ENCODE measurements around the gene HNRNPC. TPM values are rescaled to one million over a fixed set of nuclear protein-coding genes. Genes with fewer than 3 reads are reported as not detected.

Gene HNRNPC
- total RNA-seq, 4 donors from 2014 or later = 192 to 343 (median 212) TPM

DNA sequence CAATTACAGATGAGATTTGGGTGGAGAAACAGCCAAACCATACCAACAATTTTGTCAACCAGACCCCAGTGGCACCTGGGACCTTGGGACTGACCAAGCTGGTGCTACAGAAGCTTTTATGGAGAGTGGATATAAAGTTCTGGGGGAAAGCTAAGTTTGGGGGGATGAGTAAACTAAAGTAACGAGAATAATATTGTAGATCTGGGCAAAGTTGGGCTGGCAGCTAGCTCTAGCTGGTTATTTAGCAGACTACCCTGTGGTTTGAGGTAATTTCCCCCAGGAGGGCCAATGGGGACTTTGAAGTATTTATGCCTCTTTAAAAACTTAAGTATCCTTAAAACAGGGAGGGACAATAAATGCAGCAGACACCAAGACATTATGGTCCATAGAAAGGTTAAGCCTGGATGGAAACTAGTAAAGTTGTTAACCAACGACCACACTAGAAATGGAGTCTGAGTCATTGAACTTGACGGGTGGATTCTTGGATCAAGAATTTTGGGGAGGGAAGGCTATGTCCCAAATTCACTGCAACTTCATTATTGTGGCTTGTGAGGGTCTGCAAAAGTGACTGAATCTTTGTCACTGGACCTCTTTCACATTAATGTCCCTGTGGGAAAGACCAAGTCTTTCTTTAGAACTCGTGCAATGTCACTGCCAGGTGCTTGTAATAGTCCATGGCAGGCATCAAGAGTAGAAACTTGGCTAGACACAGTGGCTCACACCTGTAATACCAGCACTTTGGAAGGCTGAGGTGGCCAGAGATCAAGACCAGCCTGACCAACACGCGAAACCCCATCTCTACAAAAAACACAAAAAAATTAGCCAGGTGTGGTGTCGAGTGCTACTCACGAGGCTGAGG lies 64.8 kb downstream of the HNRNPC start:
- Histone ChIP-seq H3K9me3 (no peaks in the 10 kb centered on the region), H3K36me3 (peaks cover 0 to 28% (median 4%) of the 10 kb centered on the region in 4 donors), H3K27me3 (no peaks in the 10 kb centered on the region), H3K4me1 (no peaks in the 10 kb centered on the region), H3K27ac (no peak overlapping the region), H3K4me3 (no peak overlapping the region)
- TF ChIP-seq EP300 (IDR thresholded peaks at IDR 0.05; ENCODE audit: low read depth) = no peak
- TF ChIP-seq CTCF (IDR thresholded peaks at IDR 0.05) = no peak
- no peak for TF ChIP-seq POLR2AphosphoS5 (IDR thresholded peaks at IDR 0.05)
- TF ChIP-seq POLR2A (IDR thresholded peaks at IDR 0.05) = no peak
- no peak for DNase-seq
- WGBS, 2 donors (ENCODE audit: low coverage in 1 of 2) = 87% methylated on average over 6 to 8 of the region's 8 CpGs
- intact Hi-C loops (cut with DNase I; ENCODE audit: low total_unique reads) (no loop called here), in situ Hi-C loops (cut with MboI; ENCODE audit: low pct_ligation_motif_present in 1 of 4, low pct_unique_long_range_greater_than_20kb in 1 of 4, low sequenced_read_pairs in 3 of 4) (no loop called here)

- H3K36me3 ChIP-seq = peaks cover 0 to 20% (median under 1%) of the 10 kb centered on the region in 4 donors
- no peaks in the 10 kb centered on the region for H3K9me3 ChIP-seq
- intact Hi-C loops (cut with DNase I; ENCODE audit: low total_unique reads) = no loop called here
- H3K27ac ChIP-seq = no peak overlapping the region
- H3K27me3 ChIP-seq = no peaks in the 10 kb centered on the region
- WGBS, 2 donors (ENCODE audit: low coverage in 1 of 2) = 40 to 82% methylated on average over 1 to 8 of the region's 8 CpGs
- H3K4me3 ChIP-seq = no peak overlapping the region
- TF ChIP-seq CTCF (IDR thresholded peaks at IDR 0.05) = no peak
- peak; percentile 12 for TF ChIP-seq POLR2A (IDR thresholded peaks at IDR 0.05)
- in situ Hi-C loops (cut with MboI; ENCODE audit: low pct_ligation_motif_present in 1 of 4, low pct_unique_long_range_greater_than_20kb in 1 of 4, low sequenced_read_pairs in 3 of 4) = no loop called here
- no peaks in the 10 kb centered on the region for H3K4me1 ChIP-seq
- no peak for DNase-seq
Observed at GRCh38 chr14:21203470-21204166, 65.6 kb downstream of the HNRNPC start.

GRCh38 chr14:21202463-21203358 lies 66.5 kb downstream of the HNRNPC start:
- Histone ChIP-seq H3K4me1 (no peaks in the 10 kb centered on the region), H3K27me3 (no peaks in the 10 kb centered on the region), H3K9me3 (no peaks in the 10 kb centered on the region), H3K27ac (no peak overlapping the region), H3K36me3 (peaks cover 0 to 11% (median 0%) of the 10 kb centered on the region in 4 donors), H3K4me3 (no peak overlapping the region)
- in situ Hi-C loops (cut with MboI; ENCODE audit: low pct_ligation_motif_present in 1 of 4, low pct_unique_long_range_greater_than_20kb in 1 of 4, low sequenced_read_pairs in 3 of 4) = no loop called here
- intact Hi-C loops (cut with DNase I; ENCODE audit: low total_unique reads) = no loop called here
- 86 to 88% methylated on average over 4 of the region's 4 CpGs for WGBS, 2 donors (ENCODE audit: low coverage in 1 of 2)
- DNase-seq = no peak
- TF ChIP-seq EP300 (IDR thresholded peaks at IDR 0.05; ENCODE audit: low read depth) (no peak), POLR2AphosphoS5 (IDR thresholded peaks at IDR 0.05) (no peak), CTCF (IDR thresholded peaks at IDR 0.05) (no peak)

All from transverse colon (tissue), 4 donors.